GM20000 (cell line): Measurements from ENCODE around the gene IL2RA.

Experiments used
- DNase-seq: peaks from one replicate; pipeline ENCODE4 v3.0.0; 2012; ENCODE audit warnings: low spot score
- TF ChIP-seq, protein P1 (sequence below): IDR thresholded peaks from 2 replicates; pipeline ENCODE4 v1.5.1; 2012; ENCODE audit warnings: mild to moderate bottlenecking, control low read depth; ENCODE audit errors: extremely low read depth, missing control alignments

IL2RA gene

DNA sequence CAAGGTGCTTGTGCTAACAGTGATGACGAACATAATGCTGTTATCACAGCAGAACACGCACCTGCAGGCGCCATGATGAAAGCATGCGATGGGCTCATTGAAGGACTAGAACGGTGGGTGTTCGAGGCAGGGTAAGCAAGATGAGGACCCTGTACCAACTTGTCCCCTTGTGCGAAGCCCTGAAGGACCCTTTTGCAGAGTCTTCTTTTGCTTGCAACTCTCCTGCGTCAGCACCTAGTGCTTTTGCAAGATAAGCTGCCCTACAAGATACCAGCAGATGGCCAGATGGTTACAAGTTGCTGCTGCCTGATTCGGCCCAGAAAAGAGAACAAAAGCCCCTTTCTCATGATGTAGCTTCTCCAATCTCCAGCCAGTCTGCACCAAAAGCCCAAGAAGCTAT, 80.6 kb downstream of the IL2RA start:
- TF ChIP-seq, protein P1, sequence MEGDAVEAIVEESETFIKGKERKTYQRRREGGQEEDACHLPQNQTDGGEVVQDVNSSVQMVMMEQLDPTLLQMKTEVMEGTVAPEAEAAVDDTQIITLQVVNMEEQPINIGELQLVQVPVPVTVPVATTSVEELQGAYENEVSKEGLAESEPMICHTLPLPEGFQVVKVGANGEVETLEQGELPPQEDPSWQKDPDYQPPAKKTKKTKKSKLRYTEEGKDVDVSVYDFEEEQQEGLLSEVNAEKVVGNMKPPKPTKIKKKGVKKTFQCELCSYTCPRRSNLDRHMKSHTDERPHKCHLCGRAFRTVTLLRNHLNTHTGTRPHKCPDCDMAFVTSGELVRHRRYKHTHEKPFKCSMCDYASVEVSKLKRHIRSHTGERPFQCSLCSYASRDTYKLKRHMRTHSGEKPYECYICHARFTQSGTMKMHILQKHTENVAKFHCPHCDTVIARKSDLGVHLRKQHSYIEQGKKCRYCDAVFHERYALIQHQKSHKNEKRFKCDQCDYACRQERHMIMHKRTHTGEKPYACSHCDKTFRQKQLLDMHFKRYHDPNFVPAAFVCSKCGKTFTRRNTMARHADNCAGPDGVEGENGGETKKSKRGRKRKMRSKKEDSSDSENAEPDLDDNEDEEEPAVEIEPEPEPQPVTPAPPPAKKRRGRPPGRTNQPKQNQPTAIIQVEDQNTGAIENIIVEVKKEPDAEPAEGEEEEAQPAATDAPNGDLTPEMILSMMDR = no peak
- no peak for DNase-seq

DNA sequence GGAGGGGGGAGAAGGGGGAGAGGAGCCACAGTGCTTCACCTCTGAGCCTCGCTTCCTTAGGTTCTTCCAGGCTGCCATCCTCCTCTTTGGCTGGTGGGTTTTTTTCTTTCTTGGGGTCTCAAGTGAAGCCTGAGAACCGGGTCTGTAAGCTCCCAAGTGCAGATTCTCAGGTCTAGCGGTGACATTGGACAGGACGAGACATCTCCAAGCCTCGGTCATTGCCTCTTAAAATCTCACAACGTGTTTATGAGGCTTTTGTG, 84.0 kb downstream of the IL2RA start:
- TF ChIP-seq, protein P1 = no peak
- no peak for DNase-seq

DNA sequence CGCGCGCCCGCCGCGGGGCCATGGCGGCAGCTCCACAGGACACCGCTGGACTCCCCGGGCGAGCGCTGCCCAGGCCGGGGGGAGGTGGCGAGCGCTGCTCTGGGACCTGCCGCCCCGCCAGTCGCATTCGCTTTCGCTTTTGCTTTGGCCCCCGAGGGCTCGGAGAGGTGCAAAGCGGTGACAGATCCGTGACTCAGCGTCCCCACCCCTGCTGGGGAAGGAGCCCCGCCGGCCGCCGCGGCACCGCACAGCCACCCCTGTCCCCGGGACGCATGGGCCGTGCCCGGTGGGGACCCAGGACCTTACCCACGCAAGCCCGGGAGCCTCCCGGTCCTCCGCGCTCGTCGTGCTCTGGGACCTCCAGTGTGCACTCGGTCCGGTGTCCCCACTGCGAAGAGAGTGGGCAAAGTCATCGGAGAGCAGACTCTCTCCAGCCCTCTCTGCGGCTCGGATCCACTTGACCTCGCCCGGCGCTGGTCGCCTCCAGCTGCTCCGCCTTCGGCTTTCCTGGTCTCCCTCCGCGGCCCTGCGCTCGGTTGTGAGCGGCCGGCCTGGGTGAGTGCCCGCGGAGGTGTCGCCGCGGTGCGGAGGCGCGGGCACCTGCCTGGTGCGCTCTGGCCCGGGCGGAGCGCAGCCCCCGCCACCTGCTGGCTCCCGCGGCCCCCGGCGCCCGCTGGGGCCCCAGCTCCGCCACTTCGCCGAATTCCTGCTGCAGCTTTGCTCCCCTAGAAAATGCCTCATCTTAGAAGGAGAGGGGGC, 84.5 kb downstream of the IL2RA start, which contains the start of gene IL15RA:
Gene IL15RA, minus strand, starts transcription at position 73 of the 759 bp plus-strand sequence. Its CDS starts 51 bp downstream, at position 22.
- TF ChIP-seq, protein P1 = peak; percentile 14
- peak; percentile 97 for DNase-seq

DNA sequence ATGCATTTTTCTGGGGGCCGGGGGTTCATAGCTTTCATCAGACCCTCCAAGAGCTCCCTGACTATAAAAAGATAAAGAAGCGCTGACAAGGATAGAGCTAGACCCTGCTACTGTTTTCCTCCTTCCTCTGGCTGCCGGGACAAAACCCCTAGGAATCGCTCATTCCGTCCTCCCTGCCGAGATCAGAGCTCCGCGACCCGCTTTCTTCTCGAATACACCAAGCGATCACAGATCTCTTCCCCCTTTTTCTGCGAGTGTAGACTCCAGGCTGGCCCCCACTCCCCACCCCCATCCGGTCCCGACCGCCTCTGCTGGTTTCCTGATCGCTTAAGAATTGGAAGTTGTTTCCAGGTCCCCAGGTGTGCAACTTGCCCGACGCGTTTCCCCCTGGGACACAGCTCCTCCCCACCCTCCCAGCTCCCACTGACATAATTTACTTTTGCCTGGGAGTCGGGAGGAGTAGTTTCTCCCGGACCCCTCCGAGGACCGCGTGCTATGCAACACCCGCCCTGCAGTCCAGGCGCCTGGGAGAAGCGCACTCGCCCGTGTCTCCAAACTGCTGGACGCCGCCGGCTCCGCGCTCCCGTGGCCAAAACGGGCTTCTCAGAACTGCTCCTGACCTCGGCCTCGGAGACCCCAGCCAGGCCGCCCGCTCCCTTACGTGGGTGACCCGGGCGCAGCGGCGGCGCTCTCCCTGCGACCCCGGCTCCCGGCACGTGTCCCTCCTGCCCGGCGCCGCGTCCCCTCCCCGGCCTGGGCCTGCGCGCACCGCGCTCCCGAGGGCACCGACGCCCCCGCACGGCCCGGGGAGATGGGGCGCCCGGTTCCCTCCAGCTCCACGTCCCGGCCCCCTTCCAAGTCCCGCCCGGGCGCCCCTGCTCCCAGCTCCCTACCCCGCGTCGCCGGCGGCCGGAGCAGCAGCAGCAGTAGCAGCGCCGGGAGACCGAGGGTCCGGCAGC, 85.4 kb downstream of the IL2RA start:
- DNase-seq = peak; percentile 60
- TF ChIP-seq, protein P1 = no peak

DNA sequence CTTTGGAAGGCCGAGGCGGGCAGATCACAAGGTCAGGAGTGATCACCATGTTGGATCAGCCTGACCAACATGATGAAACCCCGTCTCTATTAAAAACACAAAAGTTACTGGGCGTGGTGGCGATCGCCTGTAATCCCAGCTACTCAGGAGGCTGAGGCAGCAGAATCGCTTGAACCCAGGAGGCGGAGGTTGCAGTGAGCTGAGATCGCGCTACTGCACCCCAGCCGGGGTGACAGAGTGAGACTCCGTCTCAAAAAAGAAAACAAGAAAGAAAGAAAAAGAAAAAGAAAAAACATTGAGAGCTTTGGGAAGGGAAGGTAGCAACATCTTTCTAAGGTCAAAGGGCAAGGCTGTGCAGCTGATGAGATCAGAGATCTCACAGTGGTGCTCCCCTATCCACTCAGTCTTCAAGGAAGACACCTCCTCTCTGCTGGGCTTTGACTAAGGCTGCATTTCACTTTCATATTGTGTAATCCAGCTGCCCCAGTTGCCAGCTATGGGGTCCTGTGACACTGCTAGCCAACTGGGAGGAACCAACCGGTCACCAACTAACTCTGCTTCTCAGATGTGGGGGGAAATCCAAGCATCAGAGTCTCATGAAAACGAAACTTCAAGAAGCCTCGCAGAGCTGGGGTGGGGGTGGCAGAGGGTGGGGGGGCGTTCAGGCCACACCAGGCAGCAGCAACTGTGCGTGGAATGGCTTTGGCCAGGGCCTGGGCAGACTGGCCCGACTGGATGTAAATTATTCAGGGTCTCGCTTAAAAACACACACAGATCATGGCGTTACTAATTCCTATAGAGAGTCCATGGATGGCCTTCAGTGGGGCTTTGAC, 86.3 kb downstream of the IL2RA start:
- peak; percentile 90 for DNase-seq
- TF ChIP-seq, protein P1 = no peak

DNA sequence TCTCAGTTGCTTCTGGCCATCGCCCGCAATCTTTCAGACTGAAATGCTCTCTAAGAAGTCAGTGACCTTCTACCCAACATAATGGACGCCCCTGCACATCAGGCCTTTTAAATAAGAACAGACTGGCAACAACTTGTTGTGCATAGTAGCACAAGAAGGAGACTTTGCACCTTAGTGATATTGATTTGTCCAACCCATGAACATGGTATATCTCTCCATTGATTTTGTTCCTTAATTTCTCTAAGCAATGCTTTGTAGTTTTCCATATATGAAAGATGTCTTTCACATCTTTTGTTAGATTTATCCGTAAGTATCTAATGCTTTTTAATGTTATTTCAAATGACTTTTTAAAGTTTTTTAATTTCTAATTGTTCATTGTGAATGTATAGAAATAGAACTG, 89.1 kb downstream of the IL2RA start:
- DNase-seq = no peak
- TF ChIP-seq, protein P1 = no peak

DNA sequence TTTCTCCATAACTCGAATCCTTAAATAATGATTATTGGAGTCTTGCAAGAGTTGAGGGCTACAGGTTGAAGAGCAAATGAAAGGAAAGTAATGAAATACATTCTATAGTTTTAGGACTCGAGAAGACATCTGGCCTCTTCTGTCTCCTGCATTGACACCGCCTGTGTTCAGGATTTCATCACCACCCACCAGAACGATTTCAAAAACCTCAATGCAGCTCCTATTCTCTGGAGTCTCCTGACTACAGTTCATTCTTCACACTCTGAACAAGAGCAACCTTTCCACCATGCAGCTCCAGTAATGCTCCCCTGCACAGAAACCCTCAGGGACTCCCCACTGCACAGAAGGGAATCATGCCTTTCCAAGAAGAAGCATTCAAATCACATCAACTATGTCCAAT, 90.3 kb downstream of the IL2RA start:
- no peak for DNase-seq
- TF ChIP-seq, protein P1 = no peak
